GM04503 (cell line): ENCODE results near the gene L3MBTL1.

Experiments
- DNase-seq: peaks from one replicate; pipeline ENCODE4 v3.0.0-alpha.2; 2012; ENCODE audit warnings: low read depth

L3MBTL1 gene

GRCh38 chr20:43590036-43590391 is 82.5 kb downstream of the L3MBTL1 start:
- DNase-seq, result no peak

DNA sequence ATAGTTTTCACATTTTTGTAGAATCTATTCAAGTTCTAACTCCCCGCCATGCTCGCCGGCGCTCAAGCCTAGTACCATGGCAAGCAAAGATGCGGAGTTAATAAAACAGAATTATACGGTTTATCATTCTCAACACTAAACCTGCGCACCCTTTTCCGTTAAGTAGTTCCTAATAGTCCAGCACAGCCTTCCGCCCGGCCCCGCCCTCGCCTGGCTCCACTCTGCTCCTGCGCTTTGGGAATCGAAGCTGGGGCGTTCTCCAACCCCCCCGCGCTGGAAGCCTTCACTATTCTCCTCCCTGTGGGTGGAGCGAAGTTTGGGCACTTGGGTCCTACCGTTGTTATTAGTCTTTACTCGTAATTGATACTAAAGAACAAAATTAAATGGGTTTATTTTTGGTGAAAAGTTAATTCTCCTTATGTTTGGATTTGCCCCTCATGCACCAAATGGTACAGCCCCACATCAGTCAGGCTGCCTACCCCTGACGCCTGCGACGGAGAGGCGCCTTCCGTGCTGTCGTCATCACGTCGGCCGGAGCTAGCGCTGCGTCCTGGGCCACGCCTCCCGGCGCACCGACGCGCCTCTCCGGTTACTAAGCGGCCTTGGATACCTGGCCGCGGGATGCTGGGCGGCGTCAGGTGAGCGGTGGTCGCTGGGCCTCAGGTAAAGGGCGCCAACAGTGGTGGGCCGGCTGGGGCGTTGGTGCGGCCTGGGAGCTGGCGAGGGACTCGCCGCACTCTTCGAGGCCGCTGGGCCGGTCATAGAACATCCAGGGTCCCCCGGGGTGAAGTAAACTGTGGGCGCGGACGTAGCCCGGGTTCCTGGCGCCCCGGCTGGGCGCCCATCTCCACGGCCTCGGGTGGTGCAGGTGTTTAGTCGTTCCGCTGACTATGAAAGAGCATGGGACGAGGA is 83.2 kb downstream of the L3MBTL1 start, which contains the start of gene IFT52:
Gene IFT52, plus strand, starts transcription at position 546 of the 912 bp plus-strand sequence. CDS start 3,762 bp downstream, outside the sequence.
- DNase-seq, result peak; percentile 68
